K562 (cell line): ENCODE measurements around the gene RARS1. TPM values are rescaled to one million over a fixed set of nuclear protein-coding genes. Genes with fewer than 3 reads are reported as not detected.

ENCODE experiments used
- ESRRA ChIP-seq: fragments of 450-650 bp; IDR thresholded peaks from 2 replicates; pipeline ENCODE4 v1.6.1; 2014; ENCODE audit warnings: low read depth, mild to moderate bottlenecking, moderate library complexity, borderline replicate concordance
- EWSR1 ChIP-seq: fragments of 450-650 bp; IDR thresholded peaks from 2 replicates; pipeline ENCODE4 v1.6.1; 2018; ENCODE audit warnings: borderline replicate concordance, mild to moderate bottlenecking, low read depth, moderate library complexity; ENCODE audit not compliant: partially characterized antibody
- HDAC3 ChIP-seq: fragments of 450-650 bp; IDR thresholded peaks from 2 replicates; pipeline ENCODE4 v1.6.1; 2018; ENCODE audit warnings: borderline replicate concordance, mild to moderate bottlenecking, moderate library complexity; ENCODE audit not compliant: partially characterized antibody
- JUN ChIP-seq, 2 experiments: sonication (generic) in 1 of 2; formaldehyde crosslinking in 1 of 2; IDR thresholded peaks; 2 replicates each; pipeline versions ENCODE4 v1.6.1 to v1.8.0; 2012 to 2022; ENCODE audit warnings: borderline replicate concordance in 2 of 2, mild to moderate bottlenecking in 2 of 2, improper control_type of control experiment in 1 of 2, low read depth in 1 of 2, low read length in 1 of 2, missing genetic modification reagents in 1 of 2
- KAT2B ChIP-seq: IDR thresholded peaks from one replicate; pipeline ENCODE4 v1.6.1; 2012; ENCODE audit warnings: low read depth, mild to moderate bottlenecking, control low read depth, inconsistent platforms, low read length, moderate library complexity
- MTA2 ChIP-seq: fragments of 450-650 bp; IDR thresholded peaks from 2 replicates; pipeline ENCODE4 v1.6.1; 2016; ENCODE audit warnings: low read depth
- RHOXF2B ChIP-seq: fragments of 250-450 bp; sonication (Bioruptor Pico); conservative IDR thresholded peaks from 2 replicates; pipeline ENCODE4 v1.5.1; 2021
- SIX5 ChIP-seq, 2 experiments: IDR thresholded peaks; 2 replicates each; pipeline ENCODE4 v1.6.1; 2011; ENCODE audit warnings: low read length in 2 of 2, borderline replicate concordance in 1 of 2, low read depth in 1 of 2, mild to moderate bottlenecking in 1 of 2, moderate library complexity in 1 of 2; ENCODE audit not compliant: insufficient read depth in 1 of 2
- SUPT5H ChIP-seq: fragments of 450-650 bp; IDR thresholded peaks from 2 replicates; pipeline ENCODE4 v1.6.1; 2016
- TEAD1 ChIP-seq, 2 experiments: fragments of 450-650 bp in 1 of 2; sonication (generic) in 1 of 2; formaldehyde crosslinking; IDR thresholded peaks; 2 replicates each; pipeline versions ENCODE4 v1.4.0 to v1.8.0; 2020 to 2022; ENCODE audit warnings: mild to moderate bottlenecking in 2 of 2, missing genetic modification reagents in 1 of 2
- THRAP3 ChIP-seq: fragments of 450-650 bp; IDR thresholded peaks from 2 replicates; pipeline ENCODE4 v1.6.1; 2016; ENCODE audit warnings: mild to moderate bottlenecking, inconsistent platforms, borderline replicate concordance
- ZNF24 ChIP-seq: fragments of 450-650 bp; IDR thresholded peaks from 2 replicates; pipeline ENCODE4 v1.6.1; 2016
- ZNF3 ChIP-seq: fragments of 250-450 bp; sonication (Bioruptor Pico); IDR thresholded peaks from 2 replicates; pipeline ENCODE4 v1.5.0; 2021; ENCODE audit warnings: mild to moderate bottlenecking, moderate library complexity
- ZNF644 ChIP-seq: fragments of 200-800 bp; sonication (Bioruptor generic); IDR thresholded peaks from 2 replicates; pipeline ENCODE4 v1.6.1; 2016; ENCODE audit warnings: low read depth, missing genetic modification characterization, missing compliant biosample characterization
- polyA plus RNA-seq, 8 experiments: library from polyadenylated mRNA; depleted of rRNA in 4 of 8; stranded (reverse) in 5 of 8; unstranded in 3 of 8; fragments of >200 nt; fragmentation: Nextera tagmentation in 2 of 8; fragmentation: Illumina TruSeq in 1 of 8; extraction: Ambion mirVana in 2 of 8; extraction: Trizol in 1 of 8; gene quantifications; 2 replicates each; pipeline versions ENCODE4 v1.2.1 to v1.2.3, GENCODE V29; 2011 to 2014; ENCODE audit warnings: inconsistent platforms in 1 of 8, missing spikeins in 1 of 8
- total RNA-seq, 7 experiments: library from RNA; depleted of rRNA in 6 of 7; stranded (reverse); fragments of >200 nt in 6 of 7; fragmentation: Illumina TruSeq in 2 of 7; extraction: Trizol in 2 of 7; gene quantifications; 2 replicates each; pipeline versions ENCODE4 v1.2.1 to v1.2.3, GENCODE V29; 2011 to 2021; ENCODE audit warnings: low replicate concordance in 1 of 7
- TF ChIP-seq, protein P1 (sequence below), 2 experiments: fragments of 450-650 bp in 1 of 2; IDR thresholded peaks; 2 replicates each; pipeline ENCODE4 v1.6.1; 2011 to 2017; ENCODE audit warnings: low read depth in 2 of 2, antibody characterized with exemption in 1 of 2, borderline replicate concordance in 1 of 2, low read length in 1 of 2, mild to moderate bottlenecking in 1 of 2, mixed read lengths in 1 of 2; ENCODE audit not compliant: control insufficient read depth in 1 of 2
- TF ChIP-seq, protein P2 (sequence below): sonication (generic); formaldehyde crosslinking; IDR thresholded peaks from 2 replicates; pipeline ENCODE4 v1.8.1; 2023; ENCODE audit warnings: mild to moderate bottlenecking, missing genetic modification reagents
- TF ChIP-seq, protein P3 (sequence below), 3 experiments: IDR thresholded peaks in 2 of 3; conservative IDR thresholded peaks in 1 of 3; 2 replicates each; pipeline ENCODE4 v1.5.1; 2011 to 2012; ENCODE audit warnings: low read length in 3 of 3, mild to moderate bottlenecking in 3 of 3, control low read depth in 2 of 3, improper control_type of control experiment in 1 of 3, inconsistent platforms in 1 of 3, low read depth in 1 of 3, mixed read lengths in 1 of 3, moderate library complexity in 1 of 3; ENCODE audit not compliant: insufficient read depth in 2 of 3
- TF ChIP-seq, protein P4 (sequence below): fragments of 250-450 bp; sonication (Bioruptor Pico); IDR thresholded peaks from 2 replicates; pipeline ENCODE4 v1.8.0; 2021; ENCODE audit warnings: mild to moderate bottlenecking, moderate library complexity

The RARS1 gene
- total and polyA plus RNA-seq, 9 of the 15 experiments (the other 6 are each of a cell fraction or from before 2014, with no cell fraction given), result 109 to 196 (median 139) TPM

DNA sequence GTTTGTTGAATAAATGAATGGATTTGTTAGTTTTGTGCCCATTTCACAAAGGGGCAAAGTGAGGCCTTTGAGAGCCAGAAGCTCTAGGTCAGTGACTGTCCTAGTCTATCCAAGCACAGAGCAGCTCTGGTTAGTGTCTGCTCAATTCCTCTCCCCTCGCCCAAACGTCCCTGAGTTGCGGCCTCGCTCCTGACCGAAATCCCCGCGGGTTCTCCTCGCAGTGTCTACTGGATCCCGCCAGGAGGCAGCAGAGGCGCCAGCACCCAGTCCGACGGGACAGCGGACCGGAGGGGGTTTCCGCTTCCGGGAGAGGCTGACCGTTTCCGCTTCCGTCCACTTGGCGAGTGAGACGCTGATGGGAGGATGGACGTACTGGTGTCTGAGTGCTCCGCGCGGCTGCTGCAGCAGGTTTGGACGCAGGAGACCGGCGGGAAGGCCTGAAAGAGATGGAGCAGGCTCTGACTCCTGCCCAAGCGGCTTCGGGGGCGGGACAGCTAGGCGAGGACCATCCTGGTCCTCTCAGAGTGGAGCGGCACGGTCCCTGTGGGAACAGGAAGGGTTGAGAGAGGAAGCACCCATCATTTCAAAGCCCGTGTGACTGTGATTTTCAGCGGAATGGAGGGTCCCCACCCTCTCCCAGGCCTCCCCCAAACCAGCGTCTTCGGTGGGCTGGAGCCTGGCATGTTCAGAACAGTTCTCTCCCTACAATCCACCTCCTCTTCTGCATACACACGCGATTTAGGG lies at the start of gene RARS1 (continued):
- TF ChIP-seq, protein P1, sequence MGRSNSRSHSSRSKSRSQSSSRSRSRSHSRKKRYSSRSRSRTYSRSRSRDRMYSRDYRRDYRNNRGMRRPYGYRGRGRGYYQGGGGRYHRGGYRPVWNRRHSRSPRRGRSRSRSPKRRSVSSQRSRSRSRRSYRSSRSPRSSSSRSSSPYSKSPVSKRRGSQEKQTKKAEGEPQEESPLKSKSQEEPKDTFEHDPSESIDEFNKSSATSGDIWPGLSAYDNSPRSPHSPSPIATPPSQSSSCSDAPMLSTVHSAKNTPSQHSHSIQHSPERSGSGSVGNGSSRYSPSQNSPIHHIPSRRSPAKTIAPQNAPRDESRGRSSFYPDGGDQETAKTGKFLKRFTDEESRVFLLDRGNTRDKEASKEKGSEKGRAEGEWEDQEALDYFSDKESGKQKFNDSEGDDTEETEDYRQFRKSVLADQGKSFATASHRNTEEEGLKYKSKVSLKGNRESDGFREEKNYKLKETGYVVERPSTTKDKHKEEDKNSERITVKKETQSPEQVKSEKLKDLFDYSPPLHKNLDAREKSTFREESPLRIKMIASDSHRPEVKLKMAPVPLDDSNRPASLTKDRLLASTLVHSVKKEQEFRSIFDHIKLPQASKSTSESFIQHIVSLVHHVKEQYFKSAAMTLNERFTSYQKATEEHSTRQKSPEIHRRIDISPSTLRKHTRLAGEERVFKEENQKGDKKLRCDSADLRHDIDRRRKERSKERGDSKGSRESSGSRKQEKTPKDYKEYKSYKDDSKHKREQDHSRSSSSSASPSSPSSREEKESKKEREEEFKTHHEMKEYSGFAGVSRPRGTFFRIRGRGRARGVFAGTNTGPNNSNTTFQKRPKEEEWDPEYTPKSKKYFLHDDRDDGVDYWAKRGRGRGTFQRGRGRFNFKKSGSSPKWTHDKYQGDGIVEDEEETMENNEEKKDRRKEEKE (IDR thresholded peaks at IDR 0.05; ENCODE audit: borderline replicate concordance in 1 of 2, control insufficient read depth in 1 of 2, low read depth in 2 of 2, low read length in 1 of 2), result peak in 1 of 2 experiments; percentile 87; a peak in 2 of 4 replicates
- TF ChIP-seq, protein P2, sequence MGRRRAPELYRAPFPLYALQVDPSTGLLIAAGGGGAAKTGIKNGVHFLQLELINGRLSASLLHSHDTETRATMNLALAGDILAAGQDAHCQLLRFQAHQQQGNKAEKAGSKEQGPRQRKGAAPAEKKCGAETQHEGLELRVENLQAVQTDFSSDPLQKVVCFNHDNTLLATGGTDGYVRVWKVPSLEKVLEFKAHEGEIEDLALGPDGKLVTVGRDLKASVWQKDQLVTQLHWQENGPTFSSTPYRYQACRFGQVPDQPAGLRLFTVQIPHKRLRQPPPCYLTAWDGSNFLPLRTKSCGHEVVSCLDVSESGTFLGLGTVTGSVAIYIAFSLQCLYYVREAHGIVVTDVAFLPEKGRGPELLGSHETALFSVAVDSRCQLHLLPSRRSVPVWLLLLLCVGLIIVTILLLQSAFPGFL (CRISPR knock-in tag), result 0 out of 2 replicates have a peak, but pooled peaks have one; percentile 70
- TF ChIP-seq THRAP3, result peak; percentile 83; the same call in 1 of the 2 replicates
- no peak for TF ChIP-seq HDAC3
- no peak for TF ChIP-seq RHOXF2B (CRISPR knock-in tag)
- no peak for TF ChIP-seq KAT2B
- no peak for TF ChIP-seq MTA2
- TF ChIP-seq ZNF3 (CRISPR knock-in tag), result no peak
- peak; percentile 94 for TF ChIP-seq ZNF24
- TF ChIP-seq, protein P3, sequence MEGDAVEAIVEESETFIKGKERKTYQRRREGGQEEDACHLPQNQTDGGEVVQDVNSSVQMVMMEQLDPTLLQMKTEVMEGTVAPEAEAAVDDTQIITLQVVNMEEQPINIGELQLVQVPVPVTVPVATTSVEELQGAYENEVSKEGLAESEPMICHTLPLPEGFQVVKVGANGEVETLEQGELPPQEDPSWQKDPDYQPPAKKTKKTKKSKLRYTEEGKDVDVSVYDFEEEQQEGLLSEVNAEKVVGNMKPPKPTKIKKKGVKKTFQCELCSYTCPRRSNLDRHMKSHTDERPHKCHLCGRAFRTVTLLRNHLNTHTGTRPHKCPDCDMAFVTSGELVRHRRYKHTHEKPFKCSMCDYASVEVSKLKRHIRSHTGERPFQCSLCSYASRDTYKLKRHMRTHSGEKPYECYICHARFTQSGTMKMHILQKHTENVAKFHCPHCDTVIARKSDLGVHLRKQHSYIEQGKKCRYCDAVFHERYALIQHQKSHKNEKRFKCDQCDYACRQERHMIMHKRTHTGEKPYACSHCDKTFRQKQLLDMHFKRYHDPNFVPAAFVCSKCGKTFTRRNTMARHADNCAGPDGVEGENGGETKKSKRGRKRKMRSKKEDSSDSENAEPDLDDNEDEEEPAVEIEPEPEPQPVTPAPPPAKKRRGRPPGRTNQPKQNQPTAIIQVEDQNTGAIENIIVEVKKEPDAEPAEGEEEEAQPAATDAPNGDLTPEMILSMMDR (IDR thresholded peaks at IDR 0.05 in 2 of 3, conservative IDR thresholded peaks at IDR 0.05 in 1 of 3; ENCODE audit: insufficient read depth in 2 of 3, low read depth in 1 of 3, low read length in 3 of 3), result peak; percentile 94 to 97 (median 96)
- no peak for TF ChIP-seq ZNF644
- TF ChIP-seq TEAD1 (CRISPR knock-in tag; IDR thresholded peaks at IDR 0.05), result 0 out of 4 replicates have a peak, but pooled peaks of 1 of the 2 experiments have one; percentile 20
- peak; percentile 99 for TF ChIP-seq SUPT5H
- peak; percentile 14; the same call in 1 of the 2 replicates for TF ChIP-seq ESRRA
- no peak for TF ChIP-seq EWSR1
- TF ChIP-seq JUN (IDR thresholded peaks at IDR 0.05; ENCODE audit: borderline replicate concordance, low read depth, low read length), result 0 out of 2 replicates have a peak, but pooled peaks have one; percentile 9
- no peak for TF ChIP-seq JUN (CRISPR knock-in tag; IDR thresholded peaks at IDR 0.05; ENCODE audit: borderline replicate concordance)
- TF ChIP-seq SIX5 (IDR thresholded peaks at IDR 0.05; ENCODE audit: borderline replicate concordance in 1 of 2, insufficient read depth in 1 of 2, low read depth in 1 of 2, low read length in 2 of 2), result peak; percentile 16 to 39; a peak in 3 of 4 replicates
- TF ChIP-seq, protein P4, sequence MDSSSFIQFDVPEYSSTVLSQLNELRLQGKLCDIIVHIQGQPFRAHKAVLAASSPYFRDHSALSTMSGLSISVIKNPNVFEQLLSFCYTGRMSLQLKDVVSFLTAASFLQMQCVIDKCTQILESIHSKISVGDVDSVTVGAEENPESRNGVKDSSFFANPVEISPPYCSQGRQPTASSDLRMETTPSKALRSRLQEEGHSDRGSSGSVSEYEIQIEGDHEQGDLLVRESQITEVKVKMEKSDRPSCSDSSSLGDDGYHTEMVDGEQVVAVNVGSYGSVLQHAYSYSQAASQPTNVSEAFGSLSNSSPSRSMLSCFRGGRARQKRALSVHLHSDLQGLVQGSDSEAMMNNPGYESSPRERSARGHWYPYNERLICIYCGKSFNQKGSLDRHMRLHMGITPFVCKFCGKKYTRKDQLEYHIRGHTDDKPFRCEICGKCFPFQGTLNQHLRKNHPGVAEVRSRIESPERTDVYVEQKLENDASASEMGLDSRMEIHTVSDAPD (CRISPR knock-in tag), result no peak
